Lower lobe of right lung (tissue), 2 donors: Measurements from ENCODE around the gene ASIC4. TPM values are rescaled to one million over a fixed set of nuclear protein-coding genes. Genes with fewer than 3 reads are reported as not detected.
A peak's percentile ranks its signal among the peaks of the same experiment; 100 is the strongest.

Experiments
- ATAC-seq, 2 donors: fragments of 200-7000 bp; cut with Tn5 transposase; one replicate each; pipeline ENCODE4 v1.9.1; 2020 to 2022; ENCODE audit warnings: mild to moderate bottlenecking in 2 of 2, moderate library complexity in 2 of 2
- DNase-seq: peaks from one replicate; pipeline ENCODE4 v3.0.0-alpha.2; 2020
- H3K27ac ChIP-seq: fragments of 200-600 bp; one replicate; pipeline ENCODE4 v1.8.0; 2022
- H3K27me3 ChIP-seq: fragments of 200-600 bp; one replicate; pipeline ENCODE4 v1.8.0; 2022; ENCODE audit warnings: low read depth
- H3K36me3 ChIP-seq: fragments of 200-600 bp; one replicate; pipeline ENCODE4 v1.8.0; 2022; ENCODE audit warnings: mild to moderate bottlenecking
- H3K4me1 ChIP-seq: fragments of 200-600 bp; one replicate; pipeline ENCODE4 v1.8.0; 2022
- H3K4me3 ChIP-seq: fragments of 200-600 bp; one replicate; pipeline ENCODE4 v1.8.0; 2022; ENCODE audit warnings: mild to moderate bottlenecking
- H3K9me3 ChIP-seq: fragments of 200-600 bp; one replicate; pipeline ENCODE4 v1.8.0; 2022
- CTCF ChIP-seq: fragments of 200-600 bp; IDR thresholded peaks from one replicate; pipeline ENCODE4 v1.8.0; 2022; ENCODE audit warnings: antibody characterized with exemption, mild to moderate bottlenecking
- intact Hi-C: fragments of 100-400 bp; cut with DNase I; formaldehyde crosslinking; loops from one replicate; pipeline ENCODE4 v1.11.0; 2022
- total RNA-seq: library from RNA; stranded (reverse); fragmentation: NEBNext Ultra II Directional; extraction: Animal tissue kit (Norgen Biotek cat#: 25700); gene quantifications from one replicate; pipeline ENCODE4 v1.2.1, GENCODE V29; 2021
- donor health status: DM: no; HTN: yes; CAD: no; lungs with severe emphysema.

The ASIC4 gene
- total RNA-seq, 1 donor from 2014 or later = 0.53 TPM

GRCh38 chr2:219557791-219558785 is 43.8 kb downstream of the ASIC4 start:
- Histone ChIP-seq H3K9me3 (no peaks in the 10 kb centered on the region), H3K27ac (no peak overlapping the region), H3K4me1 (peaks cover under 1% of the 10 kb centered on the region), H3K36me3 (peaks cover 4% of the 10 kb centered on the region), H3K4me3 (no peak overlapping the region), H3K27me3 (peaks cover 5% of the 10 kb centered on the region)
- ATAC-seq (no peak), DNase-seq (peak; percentile 27)
- intact Hi-C loops = no loop called here
- no peak for TF ChIP-seq CTCF

GRCh38 chr2:219559156-219559915 is 45.1 kb downstream of the ASIC4 start:
- H3K27me3 ChIP-seq = no peaks in the 10 kb centered on the region
- intact Hi-C loops = no loop called here
- H3K27ac ChIP-seq = no peak overlapping the region
- no peak overlapping the region for H3K4me3 ChIP-seq
- H3K36me3 ChIP-seq = peaks cover 10% of the 10 kb centered on the region
- TF ChIP-seq CTCF = no peak
- no peak for ATAC-seq
- no peaks in the 10 kb centered on the region for H3K4me1 ChIP-seq
- no peaks in the 10 kb centered on the region for H3K9me3 ChIP-seq
- DNase-seq = no peak

- no peaks in the 10 kb centered on the region for H3K9me3 ChIP-seq
- ATAC-seq (peak in 1 of 2 donors; percentile 51), DNase-seq (no peak)
- no peak overlapping the region for H3K4me3 ChIP-seq
- TF ChIP-seq CTCF = peak; percentile 77
- no peaks in the 10 kb centered on the region for H3K27me3 ChIP-seq
- intact Hi-C loops = no loop called here
- H3K36me3 ChIP-seq = peaks cover 12% of the 10 kb centered on the region
- no peaks in the 10 kb centered on the region for H3K4me1 ChIP-seq
- no peak overlapping the region for H3K27ac ChIP-seq
These were observed 46.0 kb downstream of the ASIC4 start for GRCh38 chr2:219560037-219560892.

- H3K27ac ChIP-seq = no peak overlapping the region
- H3K9me3 ChIP-seq = no peaks in the 10 kb centered on the region
- intact Hi-C loops = no loop called here
- DNase-seq (no peak), ATAC-seq (no peak)
- H3K4me1 ChIP-seq = no peaks in the 10 kb centered on the region
- no peaks in the 10 kb centered on the region for H3K27me3 ChIP-seq
- TF ChIP-seq CTCF = no peak
- peaks cover 17% of the 10 kb centered on the region for H3K36me3 ChIP-seq
- H3K4me3 ChIP-seq = no peak overlapping the region
These were observed 46.6 kb downstream of the ASIC4 start for GRCh38 chr2:219560893-219561178.
